Osteocyte (in vitro differentiated cells): ENCODE data around the gene ZNF554. TPM values are rescaled to one million over a fixed set of nuclear protein-coding genes. Genes with fewer than 3 reads are reported as not detected.

Source experiments
- DNase-seq: peaks from one replicate; pipeline ENCODE4 v3.0.0; 2021; ENCODE audit warnings: mixed read lengths; ENCODE audit not compliant: unreplicated experiment; ENCODE audit errors: extremely low spot score
- H3K27ac Mint-ChIP-seq: one replicate; pipeline ENCODE4 v1.8.0; 2021; ENCODE audit warnings: mild to moderate bottlenecking, mixed read lengths; ENCODE audit not compliant: unreplicated experiment
- H3K27me3 Mint-ChIP-seq: one replicate; pipeline ENCODE4 v1.8.0; 2021; ENCODE audit warnings: mixed read lengths; ENCODE audit not compliant: unreplicated experiment
- H3K36me3 Mint-ChIP-seq: one replicate; pipeline ENCODE4 v1.8.0; 2021; ENCODE audit warnings: mixed read lengths; ENCODE audit not compliant: unreplicated experiment
- H3K4me1 Mint-ChIP-seq: one replicate; pipeline ENCODE4 v1.8.0; 2021; ENCODE audit warnings: mixed read lengths; ENCODE audit not compliant: unreplicated experiment
- H3K4me3 Mint-ChIP-seq: one replicate; pipeline ENCODE4 v1.8.0; 2021; ENCODE audit warnings: mild to moderate bottlenecking, moderate library complexity, mixed read lengths; ENCODE audit not compliant: unreplicated experiment
- H3K9me3 Mint-ChIP-seq: one replicate; pipeline ENCODE4 v1.8.0; 2021; ENCODE audit warnings: mixed read lengths; ENCODE audit not compliant: unreplicated experiment
- total RNA-seq: library from RNA; stranded (reverse); gene quantifications from 2 replicates; pipeline ENCODE4 v1.2.1, GENCODE V29; 2021
- TF ChIP-seq, protein P1 (sequence below): fragments of 200-600 bp; sonication (generic); IDR thresholded peaks from 2 replicates; pipeline ENCODE4 v1.5.0; 2021; ENCODE audit warnings: antibody characterized with exemption, mild to moderate bottlenecking, moderate library complexity

ZNF554 gene
- total RNA-seq, 1 donor from 2014 or later = 7.4 TPM

DNA sequence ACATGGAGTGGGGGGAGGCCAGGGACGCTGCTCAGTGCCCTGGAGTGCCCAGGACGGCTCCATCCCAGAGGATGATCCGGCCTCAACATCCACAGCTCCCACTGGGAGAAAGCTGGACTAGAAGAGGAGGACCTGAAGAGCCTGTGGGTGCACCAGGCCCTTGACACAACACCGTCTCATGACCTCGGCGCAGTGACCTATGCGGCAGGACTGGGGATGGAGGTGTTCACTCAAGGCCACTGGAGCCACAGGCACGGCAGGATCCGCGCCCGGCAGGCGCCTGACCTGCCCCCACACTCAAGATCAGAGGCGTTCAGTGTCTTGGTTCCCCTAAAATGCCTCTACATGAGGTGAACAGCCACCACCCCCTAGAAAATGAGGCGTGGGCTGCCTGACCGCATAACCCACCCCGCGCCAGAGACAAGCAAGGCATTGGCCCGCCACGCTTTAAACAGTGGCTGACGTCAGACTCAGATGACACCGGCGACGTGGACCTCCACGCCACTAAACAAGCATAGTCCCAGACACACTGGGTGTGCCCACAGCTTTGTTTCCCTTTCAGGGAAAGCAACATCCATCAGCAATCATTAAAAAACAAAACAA, 44.6 kb upstream of the ZNF554 start:
- Mint-ChIP-seq H3K27me3 (no peaks in the 10 kb centered on the region), H3K27ac (peak overlapping the region; percentile 62), H3K4me1 (peaks cover 7% of the 10 kb centered on the region), H3K36me3 (peaks cover 3% of the 10 kb centered on the region), H3K4me3 (no peak overlapping the region), H3K9me3 (no peaks in the 10 kb centered on the region)
- DNase-seq = no peak
- TF ChIP-seq, protein P1, sequence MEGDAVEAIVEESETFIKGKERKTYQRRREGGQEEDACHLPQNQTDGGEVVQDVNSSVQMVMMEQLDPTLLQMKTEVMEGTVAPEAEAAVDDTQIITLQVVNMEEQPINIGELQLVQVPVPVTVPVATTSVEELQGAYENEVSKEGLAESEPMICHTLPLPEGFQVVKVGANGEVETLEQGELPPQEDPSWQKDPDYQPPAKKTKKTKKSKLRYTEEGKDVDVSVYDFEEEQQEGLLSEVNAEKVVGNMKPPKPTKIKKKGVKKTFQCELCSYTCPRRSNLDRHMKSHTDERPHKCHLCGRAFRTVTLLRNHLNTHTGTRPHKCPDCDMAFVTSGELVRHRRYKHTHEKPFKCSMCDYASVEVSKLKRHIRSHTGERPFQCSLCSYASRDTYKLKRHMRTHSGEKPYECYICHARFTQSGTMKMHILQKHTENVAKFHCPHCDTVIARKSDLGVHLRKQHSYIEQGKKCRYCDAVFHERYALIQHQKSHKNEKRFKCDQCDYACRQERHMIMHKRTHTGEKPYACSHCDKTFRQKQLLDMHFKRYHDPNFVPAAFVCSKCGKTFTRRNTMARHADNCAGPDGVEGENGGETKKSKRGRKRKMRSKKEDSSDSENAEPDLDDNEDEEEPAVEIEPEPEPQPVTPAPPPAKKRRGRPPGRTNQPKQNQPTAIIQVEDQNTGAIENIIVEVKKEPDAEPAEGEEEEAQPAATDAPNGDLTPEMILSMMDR = no peak

GRCh38 chr19:2775556-2776430, 43.9 kb upstream of the ZNF554 start:
- H3K27ac Mint-ChIP-seq = peak overlapping the region; percentile 62
- no peak overlapping the region for H3K4me3 Mint-ChIP-seq
- H3K36me3 Mint-ChIP-seq = peaks cover 3% of the 10 kb centered on the region
- no peaks in the 10 kb centered on the region for H3K27me3 Mint-ChIP-seq
- H3K9me3 Mint-ChIP-seq = no peaks in the 10 kb centered on the region
- TF ChIP-seq, protein P1 = no peak
- no peak for DNase-seq
- peaks cover 12% of the 10 kb centered on the region for H3K4me1 Mint-ChIP-seq

DNA sequence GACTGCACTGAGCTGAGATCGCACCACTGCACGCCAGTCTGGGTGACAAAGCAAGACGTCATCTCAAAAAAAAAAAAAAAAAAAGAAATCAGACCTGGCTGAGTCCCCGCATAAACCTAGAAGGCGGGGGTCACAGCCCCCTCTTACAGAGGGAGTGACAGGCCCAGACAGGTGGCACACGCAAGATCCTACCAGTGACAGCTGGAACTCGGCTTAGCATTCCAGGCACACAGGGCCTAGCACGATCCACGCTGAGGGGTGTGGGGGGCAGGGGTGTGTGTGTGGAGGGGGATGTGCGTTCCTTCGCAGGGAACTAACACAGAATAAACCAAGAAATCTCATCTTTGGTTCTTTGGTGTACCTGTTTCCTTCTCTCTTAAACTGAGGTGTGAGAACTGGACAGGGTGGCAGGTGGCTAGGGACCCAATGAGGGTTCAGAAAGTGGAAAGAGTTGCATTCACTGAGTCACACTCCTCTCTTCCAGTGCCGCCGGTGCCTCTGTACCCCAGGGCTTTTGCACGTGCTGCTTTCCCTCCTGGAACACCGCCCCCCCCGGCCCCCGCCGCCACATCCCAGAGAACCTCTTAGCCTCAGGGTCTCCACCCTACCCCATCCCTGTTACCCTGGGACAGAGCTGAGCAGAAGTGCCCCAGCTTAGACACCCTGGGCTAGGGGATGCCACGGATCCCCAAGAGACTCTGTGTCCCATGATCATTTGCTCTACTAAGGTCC, 41.5 kb upstream of the ZNF554 start:
- TF ChIP-seq, protein P1 = no peak
- peaks cover 28% of the 10 kb centered on the region for H3K4me1 Mint-ChIP-seq
- H3K4me3 Mint-ChIP-seq = no peak overlapping the region
- no peak for DNase-seq
- H3K9me3 Mint-ChIP-seq = no peaks in the 10 kb centered on the region
- no peak overlapping the region for H3K27ac Mint-ChIP-seq
- no peaks in the 10 kb centered on the region for H3K27me3 Mint-ChIP-seq
- H3K36me3 Mint-ChIP-seq = peaks cover 3% of the 10 kb centered on the region

DNA sequence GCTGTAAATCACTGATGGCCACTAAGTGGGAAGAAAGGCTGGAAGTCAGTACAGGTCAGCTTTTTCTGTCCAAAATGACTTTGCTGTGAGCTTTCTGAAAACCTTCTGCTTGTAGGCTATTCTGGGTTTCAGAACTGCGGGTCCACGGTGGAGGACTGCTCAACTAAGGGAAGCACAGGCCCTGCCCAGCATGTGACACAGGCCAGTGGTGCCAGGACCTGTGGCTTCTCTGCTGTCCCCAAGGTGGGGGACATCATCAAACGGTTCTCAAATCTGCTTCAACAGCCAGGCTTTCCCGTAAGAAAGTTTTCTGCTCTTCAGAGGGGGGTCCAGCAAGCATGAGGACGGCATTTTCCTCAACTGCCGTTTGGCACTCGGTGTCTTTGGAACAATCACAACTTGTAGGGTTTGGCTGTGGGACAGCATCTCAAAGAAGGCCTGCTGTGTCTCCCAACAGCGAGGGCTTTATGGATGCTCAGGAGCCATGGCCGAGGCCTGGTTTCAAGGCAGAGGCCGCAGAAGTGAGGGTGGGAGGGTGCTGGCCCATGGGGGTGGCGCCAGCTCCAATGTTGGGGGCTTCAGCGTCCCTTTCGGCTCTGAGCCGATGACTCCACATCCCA, 40.4 kb upstream of the ZNF554 start:
- Mint-ChIP-seq H3K27me3 (no peaks in the 10 kb centered on the region), H3K4me1 (peaks cover 34% of the 10 kb centered on the region), H3K9me3 (no peaks in the 10 kb centered on the region), H3K4me3 (no peak overlapping the region), H3K36me3 (peaks cover 3% of the 10 kb centered on the region), H3K27ac (no peak overlapping the region)
- TF ChIP-seq, protein P1 = no peak
- no peak for DNase-seq
